OCI-LY3 (cell line): ENCODE measurements around the gene ERO1A.

ENCODE experiments used
- H2AFZ ChIP-seq: fragments of 200-600, 300-600 bp; shearing (Covaris generic); 2 replicates; pipeline ENCODE4 v1.6.0; 2014; ENCODE audit warnings: antibody characterized with exemption, low read depth, low read length
- H3K27ac ChIP-seq: fragments of 200-600, 300-600 bp; sonication (generic); 2 replicates; pipeline ENCODE4 v1.5.1; 2014; ENCODE audit warnings: mild to moderate bottlenecking, low read length, moderate library complexity, mixed read lengths
- H3K27me3 ChIP-seq: fragments of 200-600, 300-600 bp; sonication (generic); 2 replicates; pipeline ENCODE4 v1.6.1; 2014; ENCODE audit warnings: low read depth, low read length, mixed read lengths
- H3K36me3 ChIP-seq: fragments of 200-600, 300-600 bp; sonication (generic); replicated peaks from 2 replicates; pipeline ENCODE3; 2014; ENCODE audit warnings: low read depth, low read length, mixed read lengths
- H3K4me1 ChIP-seq: fragments of 300-600, 200-600 bp; sonication (generic); 2 replicates; pipeline ENCODE4 v1.6.1; 2014; ENCODE audit warnings: low read length, mixed read lengths
- H3K4me2 ChIP-seq: fragments of 200-600, 300-600 bp; sonication (generic); 2 replicates; pipeline ENCODE4 v1.6.1; 2014; ENCODE audit warnings: low read length, mixed read lengths
- H3K4me3 ChIP-seq: fragments of 300-600, 200-600 bp; sonication (generic); 2 replicates; pipeline ENCODE4 v1.5.1; 2014; ENCODE audit warnings: antibody characterized with exemption, mild to moderate bottlenecking, low read length, moderate library complexity
- H3K79me2 ChIP-seq: fragments of 300-600, 200-600 bp; shearing (Covaris generic); 2 replicates; pipeline ENCODE4 v1.6.1; 2014; ENCODE audit warnings: mild to moderate bottlenecking, low read length, mixed read lengths
- H3K9ac ChIP-seq: fragments of 300-600, 200-600 bp; shearing (Covaris generic); 2 replicates; pipeline ENCODE4 v1.6.0; 2014; ENCODE audit warnings: mild to moderate bottlenecking, low read length, moderate library complexity
- H3K9me3 ChIP-seq: fragments of 200-600, 300-600 bp; shearing (Covaris generic); 2 replicates; pipeline ENCODE4 v1.6.1; 2014; ENCODE audit warnings: low read length, mixed read lengths; ENCODE audit not compliant: insufficient read depth
- H4K20me1 ChIP-seq: fragments of 200-600, 300-600 bp; sonication (generic); 2 replicates; pipeline ENCODE4 v1.6.1; 2016; ENCODE audit warnings: low read length, mixed read lengths; ENCODE audit not compliant: insufficient read depth
- CTCF ChIP-seq: fragments of 200-600, 300-600 bp; sonication (generic); IDR thresholded peaks from 2 replicates; pipeline ENCODE4 v1.5.1; 2014; ENCODE audit warnings: antibody characterized with exemption, low read length, low read depth
- EZH2phosphoT487 ChIP-seq: fragments of 200-600 bp; shearing (Covaris generic); IDR thresholded peaks from 2 replicates; pipeline ENCODE4 v1.6.1; 2018; ENCODE audit warnings: antibody characterized with exemption, mixed run types, low read depth

ERO1A gene

GRCh38 chr14:52663850-52664249, 31.5 kb downstream of the ERO1A start:
- Histone ChIP-seq H3K4me1 (no peaks in the 10 kb centered on the region), H3K79me2 (no peaks in the 10 kb centered on the region), H3K36me3 (peaks cover 35% of the 10 kb centered on the region), H3K4me2 (no peak overlapping the region), H3K9ac (no peak overlapping the region), H2AFZ (no peak overlapping the region), H3K9me3 (no peaks in the 10 kb centered on the region), H4K20me1 (no peaks in the 10 kb centered on the region), H3K27me3 (no peaks in the 10 kb centered on the region), H3K4me3 (no peak overlapping the region), H3K27ac (no peak overlapping the region)
- no peak for TF ChIP-seq EZH2phosphoT487
- TF ChIP-seq CTCF: no peak

GRCh38 chr14:52661314-52661713, 34.0 kb downstream of the ERO1A start:
- no peaks in the 10 kb centered on the region for H4K20me1 ChIP-seq
- H3K4me3 ChIP-seq: no peak overlapping the region
- peaks cover 41% of the 10 kb centered on the region for H3K36me3 ChIP-seq
- no peaks in the 10 kb centered on the region for H3K4me1 ChIP-seq
- no peaks in the 10 kb centered on the region for H3K9me3 ChIP-seq
- no peaks in the 10 kb centered on the region for H3K27me3 ChIP-seq
- H2AFZ ChIP-seq: no peak overlapping the region
- H3K79me2 ChIP-seq: no peaks in the 10 kb centered on the region
- TF ChIP-seq EZH2phosphoT487: no peak
- TF ChIP-seq CTCF: no peak
- H3K4me2 ChIP-seq: no peak overlapping the region
- no peak overlapping the region for H3K27ac ChIP-seq
- no peak overlapping the region for H3K9ac ChIP-seq

GRCh38 chr14:52660832-52661231, 34.5 kb downstream of the ERO1A start:
- Histone ChIP-seq H3K4me1 (no peaks in the 10 kb centered on the region), H3K9me3 (no peaks in the 10 kb centered on the region), H4K20me1 (no peaks in the 10 kb centered on the region), H3K79me2 (no peaks in the 10 kb centered on the region), H3K4me2 (no peak overlapping the region), H3K27me3 (no peaks in the 10 kb centered on the region), H3K36me3 (peaks cover 37% of the 10 kb centered on the region), H3K9ac (no peak overlapping the region), H3K4me3 (no peak overlapping the region), H2AFZ (no peak overlapping the region), H3K27ac (no peak overlapping the region)
- no peak for TF ChIP-seq EZH2phosphoT487
- TF ChIP-seq CTCF: no peak

GRCh38 chr14:52660325-52660724, 35.0 kb downstream of the ERO1A start:
- Histone ChIP-seq H3K9me3 (no peaks in the 10 kb centered on the region), H3K27ac (no peak overlapping the region), H4K20me1 (no peaks in the 10 kb centered on the region), H3K9ac (no peak overlapping the region), H3K36me3 (peaks cover 35% of the 10 kb centered on the region), H3K4me2 (no peak overlapping the region), H3K4me1 (no peaks in the 10 kb centered on the region), H3K4me3 (no peak overlapping the region), H3K79me2 (no peaks in the 10 kb centered on the region), H3K27me3 (no peaks in the 10 kb centered on the region), H2AFZ (no peak overlapping the region)
- no peak for TF ChIP-seq CTCF
- TF ChIP-seq EZH2phosphoT487: no peak
